Mucosa of descending colon (tissue), 3 donors: ENCODE data around the gene ACTN3. TPM values are rescaled to one million over a fixed set of nuclear protein-coding genes. Genes with fewer than 3 reads are reported as not detected.
A peak's percentile ranks its signal among the peaks of the same experiment; 100 is the strongest.
"Not testable (repeated sequence)": the region's sequence is repeated elsewhere in the genome, so short reads cannot be mapped to it uniquely, and the experiment has no call there.

ENCODE experiments used
- ATAC-seq: fragments of 200-7000 bp; cut with Tn5 transposase; one replicate; pipeline ENCODE4 v1.9.1; 2020; ENCODE audit warnings: mild to moderate bottlenecking, moderate library complexity
- DNase-seq, 3 donors: peaks; one replicate each; pipeline ENCODE4 v3.0.0-alpha.2; 2020
- H3K36me3 ChIP-seq: fragments of 200-600 bp; one replicate; pipeline ENCODE4 v1.8.0; 2021; ENCODE audit warnings: low read depth, mild to moderate bottlenecking
- H3K4me1 ChIP-seq: fragments of 200-600 bp; one replicate; pipeline ENCODE4 v1.8.0; 2021; ENCODE audit warnings: low read depth, mild to moderate bottlenecking
- H3K4me3 ChIP-seq: fragments of 200-600 bp; one replicate; pipeline ENCODE4 v1.8.0; 2021; ENCODE audit warnings: mild to moderate bottlenecking
- H3K9me3 ChIP-seq: fragments of 200-600 bp; one replicate; pipeline ENCODE4 v1.8.0; 2021; ENCODE audit warnings: mild to moderate bottlenecking
- intact Hi-C, 2 donors: fragments of 100-400 bp; cut with DNase I in 1 of 2; cut with micrococcal nuclease in 1 of 2; formaldehyde crosslinking; loops; one replicate each; pipeline versions ENCODE4 v1.11.0 to v1.11.1; 2022; cut with DNase I, micrococcal nuclease
- total RNA-seq, 3 donors: library from RNA; stranded (reverse); fragmentation: NEBNext Ultra II Directional in 2 of 3; extraction: Animal tissue kit (Norgen Biotek cat#: 25700) in 2 of 3; gene quantifications; one replicate each; pipeline versions ENCODE4 v1.2.1 to v1.2.4, GENCODE V29; 2021 to 2023
- TF ChIP-seq, protein P1 (sequence below): fragments of 200-600 bp; IDR thresholded peaks from one replicate; pipeline ENCODE4 v1.8.0; 2022; ENCODE audit warnings: antibody characterized with exemption, mild to moderate bottlenecking
- donor health status: DM: no; HTN: no; CAD: no; lungs with moderate emphysema.
- donor health status: DM: no; HTN: no; CAD: no.
- donor health status: DM: no; HTN: yes; CAD: no.

The ACTN3 gene
- total RNA-seq, 3 donors from 2014 or later, result 0.09 TPM; not detected in 2

GRCh38 chr11:66604155-66604554, 57.5 kb downstream of the ACTN3 start:
- intact Hi-C loops, result no loop called here
- DNase-seq (no peak), ATAC-seq (no peak)
- no peaks in the 10 kb centered on the region for H3K36me3 ChIP-seq
- no peaks in the 10 kb centered on the region for H3K9me3 ChIP-seq
- H3K4me3 ChIP-seq, result no peak overlapping the region
- TF ChIP-seq, protein P1, sequence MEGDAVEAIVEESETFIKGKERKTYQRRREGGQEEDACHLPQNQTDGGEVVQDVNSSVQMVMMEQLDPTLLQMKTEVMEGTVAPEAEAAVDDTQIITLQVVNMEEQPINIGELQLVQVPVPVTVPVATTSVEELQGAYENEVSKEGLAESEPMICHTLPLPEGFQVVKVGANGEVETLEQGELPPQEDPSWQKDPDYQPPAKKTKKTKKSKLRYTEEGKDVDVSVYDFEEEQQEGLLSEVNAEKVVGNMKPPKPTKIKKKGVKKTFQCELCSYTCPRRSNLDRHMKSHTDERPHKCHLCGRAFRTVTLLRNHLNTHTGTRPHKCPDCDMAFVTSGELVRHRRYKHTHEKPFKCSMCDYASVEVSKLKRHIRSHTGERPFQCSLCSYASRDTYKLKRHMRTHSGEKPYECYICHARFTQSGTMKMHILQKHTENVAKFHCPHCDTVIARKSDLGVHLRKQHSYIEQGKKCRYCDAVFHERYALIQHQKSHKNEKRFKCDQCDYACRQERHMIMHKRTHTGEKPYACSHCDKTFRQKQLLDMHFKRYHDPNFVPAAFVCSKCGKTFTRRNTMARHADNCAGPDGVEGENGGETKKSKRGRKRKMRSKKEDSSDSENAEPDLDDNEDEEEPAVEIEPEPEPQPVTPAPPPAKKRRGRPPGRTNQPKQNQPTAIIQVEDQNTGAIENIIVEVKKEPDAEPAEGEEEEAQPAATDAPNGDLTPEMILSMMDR, result no peak
- H3K4me1 ChIP-seq, result peaks cover 14% of the 10 kb centered on the region

DNA sequence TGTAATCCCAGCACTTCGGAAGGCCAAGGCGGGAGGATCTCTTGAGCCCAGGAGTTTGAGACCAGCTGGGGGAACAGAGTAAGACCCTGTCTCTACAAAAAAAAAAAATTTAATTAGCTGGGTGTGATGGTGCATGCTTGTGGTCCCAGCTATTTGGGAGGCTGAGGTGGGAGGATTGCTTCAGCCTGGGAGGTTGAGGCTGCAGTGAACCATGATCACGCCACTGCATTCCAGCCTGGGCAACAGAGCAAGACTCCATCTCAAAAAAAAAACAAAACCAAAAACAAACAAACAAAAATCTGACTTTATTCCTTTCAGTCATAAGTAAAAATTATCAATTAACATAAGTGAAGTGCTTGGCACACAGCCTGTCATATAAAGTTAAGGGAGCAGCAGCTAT, 59.9 kb downstream of the ACTN3 start:
- DNase-seq, H3K36me3 ChIP-seq, H3K4me3 ChIP-seq, H3K9me3 ChIP-seq, ATAC-seq, intact Hi-C loops: not testable (repeated sequence)
- peaks cover 14% of the 10 kb centered on the region for H3K4me1 ChIP-seq

DNA sequence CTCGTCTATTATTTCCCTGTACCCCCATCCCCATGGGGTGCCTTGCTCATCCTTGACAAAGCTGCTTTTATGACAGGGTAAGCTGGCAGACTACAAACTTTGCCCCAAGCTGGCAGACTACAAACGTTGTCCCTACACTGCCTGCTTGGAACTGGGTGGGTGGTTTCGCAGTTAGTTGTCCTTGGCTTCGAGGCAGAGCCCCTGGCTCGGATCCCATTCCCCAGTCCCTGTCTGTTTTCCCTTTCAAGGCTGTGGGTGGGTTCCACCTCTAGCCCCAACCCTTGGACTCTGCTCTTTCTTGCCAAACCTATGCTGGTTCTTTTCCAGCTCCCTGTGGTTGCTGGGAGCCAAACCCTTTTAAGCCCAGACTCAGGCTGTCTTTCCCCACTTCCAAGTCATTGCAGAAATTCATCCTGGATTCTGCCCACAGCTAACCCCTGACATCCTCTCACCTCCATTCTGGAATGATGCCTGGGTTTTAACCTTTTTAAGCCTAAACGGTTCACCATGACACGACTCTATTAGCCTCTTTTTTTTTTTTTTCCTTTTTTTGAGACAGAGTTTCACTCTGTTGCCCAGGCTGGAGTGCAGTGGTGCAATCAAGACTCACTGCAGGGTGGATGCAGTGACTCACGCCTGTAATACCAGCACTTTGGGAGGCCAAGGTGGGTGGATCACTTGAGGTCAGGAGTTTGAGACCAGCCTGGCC, 60.6 kb downstream of the ACTN3 start:
- Histone ChIP-seq H3K4me1 (peaks cover 14% of the 10 kb centered on the region), H3K36me3 (no peaks in the 10 kb centered on the region), H3K4me3 (no peak overlapping the region), H3K9me3 (no peaks in the 10 kb centered on the region)
- DNase-seq (peak; percentile 75 to 83 (median 80)), ATAC-seq (peak; percentile 87)
- TF ChIP-seq, protein P1, result no peak
- intact Hi-C loops, result no loop called here

GRCh38 chr11:66609721-66610617, 63.3 kb downstream of the ACTN3 start:
- intact Hi-C loops, result no loop called here
- ATAC-seq, result no peak
- TF ChIP-seq, protein P1, result no peak
- Histone ChIP-seq H3K4me3 (no peak overlapping the region), H3K36me3 (no peaks in the 10 kb centered on the region), H3K9me3 (no peaks in the 10 kb centered on the region), H3K4me1 (peaks cover 14% of the 10 kb centered on the region)
- DNase-seq, result peak in 1 of 3 donors; percentile 9

DNA sequence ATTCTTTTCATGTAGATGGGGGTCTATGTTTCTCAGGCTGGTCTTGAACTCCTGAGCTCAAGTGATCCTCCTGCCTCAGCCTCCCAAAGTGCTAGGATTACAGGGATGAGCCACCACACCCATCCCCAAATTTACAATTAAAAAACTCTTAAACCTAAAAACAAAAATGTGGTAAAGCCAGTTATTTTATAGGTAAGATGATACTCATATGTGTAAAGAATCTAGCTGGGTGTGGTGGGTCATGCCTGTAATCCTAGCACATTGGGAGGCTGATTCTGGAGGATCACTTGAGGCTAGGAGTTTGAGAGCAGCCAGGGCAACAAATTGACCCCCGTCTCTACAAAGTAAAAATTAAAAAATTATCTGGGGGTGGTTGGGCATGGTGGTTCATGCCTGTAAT, 65.8 kb downstream of the ACTN3 start:
- peaks cover 11% of the 10 kb centered on the region for H3K4me1 ChIP-seq
- intact Hi-C loops, result no loop called here

More for the DNA sequence above, 65.8 kb downstream of the ACTN3 start:
- H3K4me3 ChIP-seq, result no peak overlapping the region
- DNase-seq (no peak), ATAC-seq (no peak)
- no peaks in the 10 kb centered on the region for H3K9me3 ChIP-seq
- TF ChIP-seq, protein P1, result no peak
- H3K36me3 ChIP-seq, result no peaks in the 10 kb centered on the region

Other genes with a start within 250 kb of the ACTN3 start
- 10 to 100 TPM in 2 of 3 donors, 1 to 10 TPM in 1; 4.5 to 37.7 (median 28.5) TPM for gene CD248, start 229.9 kb upstream of the ACTN3 start, total RNA-seq
- gene RIN1, start 210.5 kb upstream of the ACTN3 start, total RNA-seq, result 10 to 100 TPM in 1 of 3 donors, 1 to 10 TPM in 2; 5.2 to 12.7 (median 9.5) TPM
- gene BRMS1, start 201.8 kb upstream of the ACTN3 start, total RNA-seq, result 10 to 100 TPM; 35.9 to 47.6 (median 39.3) TPM
- gene B4GAT1, start 199.3 kb upstream of the ACTN3 start, total RNA-seq, result 10 to 100 TPM; 13.4 to 34.6 (median 13.4) TPM
- 10 to 100 TPM; 10.3 to 22.6 (median 14.9) TPM for gene SLC29A2, start 175.1 kb upstream of the ACTN3 start, total RNA-seq
- gene NPAS4, start 125.9 kb upstream of the ACTN3 start, total RNA-seq, result 1 to 10 TPM in 1 of 3 donors, not detected in 2; 5.6 TPM
- gene MRPL11, start 108.1 kb upstream of the ACTN3 start, total RNA-seq, result 10 to 100 TPM; 43.7 to 64.9 (median 46.6) TPM
- 10 to 100 TPM in 1 of 3 donors, 1 to 10 TPM in 2; 2.8 to 25.5 (median 3.6) TPM for gene PELI3, start 80.0 kb upstream of the ACTN3 start, total RNA-seq
- gene DPP3, start 66.5 kb upstream of the ACTN3 start, total RNA-seq, result 10 to 100 TPM; 37.9 to 92.2 (median 75.5) TPM
- gene BBS1, start 36.3 kb upstream of the ACTN3 start, total RNA-seq, result 10 to 100 TPM; 27.7 to 49.3 (median 35.4) TPM
- 10 to 100 TPM in 2 of 3 donors, 1 to 10 TPM in 1; 9.1 to 11.8 (median 10.4) TPM for gene ZDHHC24, start 855 bp upstream of the ACTN3 start, total RNA-seq
- gene CTSF, start 21.7 kb downstream of the ACTN3 start, total RNA-seq, result 10 to 100 TPM in 1 of 3 donors, 1 to 10 TPM in 2; 5.8 to 84.3 (median 8.3) TPM
- gene CCDC87, start 46.2 kb downstream of the ACTN3 start, total RNA-seq, result under 1 TPM; 0.32 to 0.63 (median 0.58) TPM
- 10 to 100 TPM; 34.9 to 50.7 (median 42.2) TPM for gene CCS, start 46.3 kb downstream of the ACTN3 start, total RNA-seq
- gene RBM14, start 69.7 kb downstream of the ACTN3 start, total RNA-seq, result 10 to 100 TPM; 63.8 to 87.0 (median 72.6) TPM
- 100 to 1,000 TPM; 101 to 125 (median 104) TPM for gene RBM4, start 91.8 kb downstream of the ACTN3 start, total RNA-seq
- gene RBM4B, start 131.0 kb downstream of the ACTN3 start, total RNA-seq, result 10 to 100 TPM; 16.7 to 22.7 (median 16.7) TPM
- 10 to 100 TPM in 1 of 3 donors, 1 to 10 TPM in 2; 3.7 to 10.0 (median 6.3) TPM for gene SPTBN2, start 182.3 kb downstream of the ACTN3 start, total RNA-seq